ENCODE data around the gene MED13L. TPM values are rescaled to one million over a fixed set of nuclear protein-coding genes. Genes with fewer than 3 reads are reported as not detected.

The MED13L gene
- total and polyA plus RNA-seq, 2 donors (not counting 3 experiments of a cell fraction or from before 2014, with no cell fraction given) = 27.4 to 93.6 TPM

DNA sequence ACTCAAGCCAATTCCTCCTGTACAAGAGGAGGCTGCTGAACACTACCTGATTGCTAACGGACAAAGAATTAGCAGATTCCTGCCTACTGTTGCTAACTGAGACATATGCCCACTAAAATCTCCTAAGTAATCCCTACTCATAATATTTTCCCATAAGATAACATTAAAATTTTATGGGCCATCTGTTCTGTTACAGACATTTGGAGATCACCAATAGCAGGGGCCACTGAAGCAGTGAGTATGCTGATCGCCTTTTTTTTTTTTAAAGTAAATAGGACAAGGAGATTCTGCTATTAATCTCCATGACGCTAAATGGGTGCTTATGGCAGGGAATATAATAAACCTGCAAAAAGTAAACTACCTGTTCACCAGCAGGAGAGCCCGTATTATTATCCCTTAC lies 292.9 kb downstream of the MED13L start:
- DNase-seq (ENCODE audit: low read depth, low spot score) (no peak), FAIRE-seq (no peak)
- no peaks in the 10 kb centered on the region for H4K20me1 ChIP-seq (replicated peaks; ENCODE audit: control insufficient read depth, extremely low read depth, insufficient read depth, low read length)
- peaks cover 4% of the 10 kb centered on the region for H3K79me2 ChIP-seq (ENCODE audit: control insufficient read depth, insufficient read depth, low read length)
- TF ChIP-seq MYC (IDR thresholded peaks at IDR 0.05; ENCODE audit: low read depth, low read length) = no peak
- TF ChIP-seq GATA2 (IDR thresholded peaks at IDR 0.05; ENCODE audit: insufficient read depth, insufficient read length, low read depth, low read length) = no peak
- TF ChIP-seq POLR2AphosphoS5 (IDR thresholded peaks at IDR 0.05; ENCODE audit: insufficient read depth, low read depth, low read length) = no peak
- TF ChIP-seq CTCF (IDR thresholded peaks at IDR 0.05; ENCODE audit: extremely low read depth in 1 of 2, insufficient read depth in 1 of 2, low read depth in 1 of 2, low read length in 2 of 2) = no peak
- no peak for TF ChIP-seq EZH2 (IDR thresholded peaks at IDR 0.05; ENCODE audit: borderline replicate concordance, low read depth, low read length, severe bottlenecking)
- TF ChIP-seq FOS (IDR thresholded peaks at IDR 0.05; ENCODE audit: borderline replicate concordance, insufficient read depth, low read length) = no peak
- no peak for TF ChIP-seq POLR2A (IDR thresholded peaks at IDR 0.05; ENCODE audit: low read depth, low read length)
- TF ChIP-seq JUN (IDR thresholded peaks at IDR 0.05; ENCODE audit: borderline replicate concordance, insufficient read depth, insufficient read length, low read depth) = no peak
- TF ChIP-seq, protein P1, sequence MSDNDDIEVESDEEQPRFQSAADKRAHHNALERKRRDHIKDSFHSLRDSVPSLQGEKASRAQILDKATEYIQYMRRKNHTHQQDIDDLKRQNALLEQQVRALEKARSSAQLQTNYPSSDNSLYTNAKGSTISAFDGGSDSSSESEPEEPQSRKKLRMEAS (IDR thresholded peaks at IDR 0.05; ENCODE audit: insufficient read depth, insufficient read length) = no peak
- ChIA-PET CTCF (interaction anchor here (2.2 kb wide), 1 partner anchor 724 kb away, joined by 9 read pairs; no protein-coding TSS in a partner anchor), POLR2A (no interaction called here)
- no peaks in the 10 kb centered on the region for H3K4me1 ChIP-seq (ENCODE audit: control insufficient read depth, extremely low read depth, insufficient read depth, low read length)
- H2AFZ ChIP-seq (ENCODE audit: low read depth, low read length) = no peak overlapping the region
- no peaks in the 10 kb centered on the region for H3K9me1 ChIP-seq (replicated peaks; ENCODE audit: control insufficient read depth, extremely low read depth, insufficient read depth, low read length)
- H3K27me3 ChIP-seq (ENCODE audit: control insufficient read depth in 2 of 2, insufficient read depth in 2 of 2, low read length in 2 of 2) = no peaks in the 10 kb centered on the region
- H3K36me3 ChIP-seq (ENCODE audit: control insufficient read depth in 2 of 2, extremely low read depth in 1 of 2, insufficient read depth in 2 of 2, low read length in 2 of 2) = peaks cover 5 to 17% of the 10 kb centered on the region in 2 experiments
- intact Hi-C loops (cut with micrococcal nuclease) (no loop called here), dilution Hi-C loops (cut with MboI; ENCODE audit: extremely low pct_ligation_motif_present, low sequenced_read_pairs) (no loop called here)
- H3K9me3 ChIP-seq (replicated peaks; ENCODE audit: control insufficient read depth, insufficient read depth, low read length) = no peaks in the 10 kb centered on the region
- no peak overlapping the region for H3K4me2 ChIP-seq (ENCODE audit: insufficient read depth, low read length)
- H3K9ac ChIP-seq (replicated peaks; ENCODE audit: extremely low read depth, insufficient read depth, low read length) = no peak overlapping the region
- no peak overlapping the region for H3K4me3 ChIP-seq (replicated peaks in 1 of 3; ENCODE audit: insufficient read depth in 1 of 3, low read depth in 1 of 3, low read length in 3 of 3)
- BruUV-seq (replicated peaks) = no TSS peak
- H3K27ac ChIP-seq (ENCODE audit: insufficient read depth, low read depth, low read length) = no peak overlapping the region
